H9 (cell line): ENCODE measurements around the gene TENM3. TPM values are rescaled to one million over a fixed set of nuclear protein-coding genes. Genes with fewer than 3 reads are reported as not detected.

Source experiments
- DNase-seq: peaks from one replicate; pipeline ENCODE4 v3.0.0-alpha.2; 2017
- H2AFZ ChIP-seq: one replicate; pipeline ENCODE4 v1.6.1; 2013; ENCODE audit warnings: mild to moderate bottlenecking, low read length, control low read depth, moderate library complexity
- H2AK5ac ChIP-seq: 2 replicates; pipeline ENCODE4 v1.6.1; 2013; ENCODE audit warnings: low read length, control low read depth, mixed read lengths; ENCODE audit not compliant: insufficient read length
- H2BK120ac ChIP-seq: one replicate; pipeline ENCODE4 v1.6.1; 2013; ENCODE audit warnings: low read depth, mild to moderate bottlenecking, low read length, control low read depth, inconsistent platforms; ENCODE audit not compliant: poor library complexity, severe bottlenecking
- H2BK12ac ChIP-seq: 2 replicates; pipeline ENCODE4 v1.6.1; 2013; ENCODE audit warnings: low read length, control low read depth, mixed read lengths, low read depth; ENCODE audit not compliant: insufficient read length
- H2BK15ac ChIP-seq: 2 replicates; pipeline ENCODE4 v1.6.1; 2013; ENCODE audit warnings: low read depth, low read length, control low read depth
- H2BK20ac ChIP-seq: one replicate; pipeline ENCODE4 v1.6.1; 2013; ENCODE audit warnings: low read depth, mild to moderate bottlenecking, low read length, control low read depth, inconsistent platforms; ENCODE audit not compliant: poor library complexity, severe bottlenecking
- H2BK5ac ChIP-seq: 2 replicates; pipeline ENCODE4 v1.6.1; 2013; ENCODE audit warnings: low read length, control low read depth, mixed read lengths; ENCODE audit not compliant: insufficient read length
- H3K14ac ChIP-seq: 2 replicates; pipeline ENCODE4 v1.6.1; 2013; ENCODE audit warnings: low read length, control low read depth; ENCODE audit not compliant: insufficient read depth
- H3K18ac ChIP-seq: 2 replicates; pipeline ENCODE4 v1.6.1; 2013; ENCODE audit warnings: low read depth, mild to moderate bottlenecking, mixed read lengths, low read length, control low read depth; ENCODE audit not compliant: insufficient read length
- H3K23ac ChIP-seq: 2 replicates; pipeline ENCODE4 v1.6.1; 2013; ENCODE audit warnings: low read length, control low read depth, mixed read lengths, low read depth; ENCODE audit not compliant: insufficient read length
- H3K23me2 ChIP-seq: 2 replicates; pipeline ENCODE4 v1.6.1; 2013; ENCODE audit warnings: low read depth, mild to moderate bottlenecking, mixed read lengths, low read length, control low read depth; ENCODE audit not compliant: insufficient read length, poor library complexity, severe bottlenecking
- H3K27ac ChIP-seq: 2 replicates; pipeline ENCODE4 v1.5.1; 2013; ENCODE audit warnings: low read length, control low read depth, mixed read lengths, low read depth; ENCODE audit not compliant: insufficient read length
- H3K27me3 ChIP-seq: 2 replicates; pipeline ENCODE4 v1.6.1; 2013; ENCODE audit warnings: low read length, control low read depth, inconsistent platforms; ENCODE audit not compliant: insufficient read depth
- H3K4ac ChIP-seq: 2 replicates; pipeline ENCODE4 v1.6.1; 2013; ENCODE audit warnings: low read depth, mild to moderate bottlenecking, control low read depth, inconsistent platforms, low read length, moderate library complexity
- H3K4me1 ChIP-seq: 2 replicates; pipeline ENCODE4 v1.6.1; 2013; ENCODE audit warnings: low read length, control low read depth, inconsistent platforms; ENCODE audit not compliant: insufficient read depth
- H3K4me2 ChIP-seq: 2 replicates; pipeline ENCODE4 v1.6.1; 2013; ENCODE audit warnings: low read length, control low read depth, mixed read lengths; ENCODE audit not compliant: insufficient read length, insufficient read depth
- H3K56ac ChIP-seq: 2 replicates; pipeline ENCODE4 v1.6.1; 2013; ENCODE audit warnings: low read depth, mild to moderate bottlenecking, mixed read lengths, low read length, control low read depth; ENCODE audit not compliant: insufficient read length
- H3K79me1 ChIP-seq: 2 replicates; pipeline ENCODE4 v1.6.1; 2013; ENCODE audit warnings: low read depth, mild to moderate bottlenecking, moderate library complexity, low read length, control low read depth, inconsistent platforms; ENCODE audit not compliant: insufficient read depth, poor library complexity, severe bottlenecking
- H3K79me2 ChIP-seq: 2 replicates; pipeline ENCODE4 v1.6.1; 2013; ENCODE audit warnings: low read length, control low read depth, inconsistent platforms; ENCODE audit not compliant: insufficient read depth
- H3K9ac ChIP-seq: 2 replicates; pipeline ENCODE4 v1.6.1; 2013; ENCODE audit warnings: low read length, control low read depth, mixed read lengths; ENCODE audit not compliant: insufficient read length; ENCODE audit errors: extremely low read depth
- H3K9me3 ChIP-seq: one replicate; pipeline ENCODE4 v1.6.1; 2013; ENCODE audit warnings: low read depth, low read length, inconsistent platforms; ENCODE audit not compliant: control insufficient read depth
- H3T11ph ChIP-seq: one replicate; pipeline ENCODE4 v1.6.1; 2013; ENCODE audit warnings: mild to moderate bottlenecking, low read length, control low read depth, inconsistent platforms
- H4K20me1 ChIP-seq: one replicate; pipeline ENCODE4 v1.6.1; 2013; ENCODE audit not compliant: control insufficient read depth, insufficient read length, insufficient read depth
- H4K5ac ChIP-seq: 2 replicates; pipeline ENCODE4 v1.6.1; 2013; ENCODE audit warnings: low read depth, mild to moderate bottlenecking, mixed read lengths, low read length, control low read depth; ENCODE audit not compliant: insufficient read length
- H4K8ac ChIP-seq: replicated peaks from 2 replicates; pipeline ENCODE4 v1.6.1; 2013; ENCODE audit warnings: low read length, control low read depth, mixed read lengths, low read depth; ENCODE audit not compliant: insufficient read length
- H4K91ac ChIP-seq: 2 replicates; pipeline ENCODE4 v1.6.1; 2013; ENCODE audit warnings: low read depth, mild to moderate bottlenecking, moderate library complexity, mixed read lengths, low read length, control low read depth; ENCODE audit not compliant: insufficient read length
- H3K27ac Mint-ChIP-seq, 3 experiments: 2 replicates in 2 of 3; 3 replicates in 1 of 3; pipeline ENCODE4 v1.8.0; 2020 to 2021; ENCODE audit warnings: mixed read lengths in 3 of 3, mild to moderate bottlenecking in 1 of 3, moderate library complexity in 1 of 3
- H3K27me3 Mint-ChIP-seq: 2 replicates; pipeline ENCODE4 v1.8.0; 2021; ENCODE audit warnings: low read depth, mild to moderate bottlenecking, moderate library complexity, mixed read lengths
- H3K36me3 Mint-ChIP-seq, 3 experiments: 2 replicates in 2 of 3; 3 replicates in 1 of 3; pipeline ENCODE4 v1.8.0; 2020 to 2021; ENCODE audit warnings: low read depth in 3 of 3, mixed read lengths in 3 of 3; ENCODE audit not compliant: insufficient read depth in 1 of 3
- H3K4me1 Mint-ChIP-seq, 2 experiments: 2 replicates each; pipeline ENCODE4 v1.8.0; 2020; ENCODE audit warnings: mixed read lengths in 2 of 2
- H3K4me3 Mint-ChIP-seq, 2 experiments: 2 replicates in 1 of 2; 3 replicates in 1 of 2; pipeline ENCODE4 v1.8.0; 2020 to 2021; ENCODE audit warnings: mild to moderate bottlenecking in 2 of 2, mixed read lengths in 2 of 2, moderate library complexity in 1 of 2
- H3K9me3 Mint-ChIP-seq, 2 experiments: 2 replicates in 1 of 2; 3 replicates in 1 of 2; pipeline ENCODE4 v1.8.0; 2020; ENCODE audit warnings: mild to moderate bottlenecking in 2 of 2, mixed read lengths in 2 of 2, moderate library complexity in 1 of 2
- WGBS: extraction: QIAGEN DNeasy Blood & Tissue Kit; methylation state at CpG from one replicate; pipeline ENCODE4 v1.1.7; 2013; ENCODE audit warnings: missing lambda C conversion rate, low lambda C conversion rate, mixed read lengths; ENCODE audit not compliant: insufficient read length; ENCODE audit errors: extremely low coverage; 5-methylcytosine and 5-hydroxymethylcytosine counted together
- total RNA-seq: library from RNA; stranded (reverse); gene quantifications from 2 replicates; pipeline ENCODE4 v1.2.1, GENCODE V29; 2021
- TF ChIP-seq, protein P1 (sequence below): fragments of 200-600 bp; sonication (generic); conservative IDR thresholded peaks from 3 replicates; pipeline ENCODE4 v1.8.0; 2021; ENCODE audit warnings: antibody characterized with exemption, mild to moderate bottlenecking

Gene TENM3
- total RNA-seq, 1 experiment from 2014 or later = 49.6 TPM

DNA sequence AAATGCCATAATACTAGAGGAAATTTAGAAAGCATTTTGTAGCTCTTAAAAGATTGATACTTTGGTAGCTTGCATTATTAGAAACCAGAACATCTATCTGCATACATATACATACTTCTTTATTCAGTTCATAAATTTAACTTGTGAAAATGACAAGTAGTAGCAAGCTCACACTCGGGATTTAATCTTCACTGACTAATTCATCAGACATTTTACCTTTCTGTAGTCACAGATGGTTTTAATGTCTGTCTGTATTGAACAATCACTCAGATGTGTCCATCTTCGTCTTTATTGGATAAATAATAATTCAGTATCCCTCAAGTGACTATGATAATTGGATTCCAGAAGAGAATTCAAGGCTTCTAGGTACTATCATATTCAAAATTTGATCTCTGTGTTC lies 232.3 kb downstream of the TENM3 start:
- Histone ChIP-seq H3K27ac (no peak overlapping the region), H2AK5ac (no peak overlapping the region), H3T11ph (no peak overlapping the region), H3K9ac (no peak overlapping the region), H4K20me1 (no peaks in the 10 kb centered on the region), H3K4ac (no peak overlapping the region), H2AFZ (no peak overlapping the region), H4K91ac (no peak overlapping the region), H3K4me2 (no peak overlapping the region), H2BK120ac (no peak overlapping the region), H3K23ac (no peak overlapping the region), H2BK12ac (no peak overlapping the region), H3K18ac (no peak overlapping the region), H4K8ac (no peak overlapping the region), H2BK5ac (no peak overlapping the region), H2BK15ac (no peak overlapping the region), H3K79me1 (no peaks in the 10 kb centered on the region), H3K9me3 (no peaks in the 10 kb centered on the region), H3K4me1 (no peaks in the 10 kb centered on the region), H3K56ac (no peak overlapping the region), H3K23me2 (no peaks in the 10 kb centered on the region), H4K5ac (no peak overlapping the region), H2BK20ac (no peak overlapping the region), H3K14ac (no peak overlapping the region), H3K27me3 (no peaks in the 10 kb centered on the region), H3K79me2 (peaks cover 4% of the 10 kb centered on the region; the same call in 1 of the 2 replicates)
- WGBS = no CpG with 5 or more reads among the region's 2 CpGs
- Mint-ChIP-seq H3K27me3 (no peaks in the 10 kb centered on the region), H3K9me3 (peaks cover 8 to 9% of the 10 kb centered on the region in 2 experiments), H3K4me1 (peaks cover 6 to 8% of the 10 kb centered on the region in 2 experiments), H3K36me3 (peaks cover 4 to 11% (median 10%) of the 10 kb centered on the region in 3 experiments), H3K27ac (0 out of 7 replicates have a peak overlapping the region, but pooled peaks of 1 of the 3 experiments have one; percentile 14), H3K4me3 (no peak overlapping the region)
- TF ChIP-seq, protein P1, sequence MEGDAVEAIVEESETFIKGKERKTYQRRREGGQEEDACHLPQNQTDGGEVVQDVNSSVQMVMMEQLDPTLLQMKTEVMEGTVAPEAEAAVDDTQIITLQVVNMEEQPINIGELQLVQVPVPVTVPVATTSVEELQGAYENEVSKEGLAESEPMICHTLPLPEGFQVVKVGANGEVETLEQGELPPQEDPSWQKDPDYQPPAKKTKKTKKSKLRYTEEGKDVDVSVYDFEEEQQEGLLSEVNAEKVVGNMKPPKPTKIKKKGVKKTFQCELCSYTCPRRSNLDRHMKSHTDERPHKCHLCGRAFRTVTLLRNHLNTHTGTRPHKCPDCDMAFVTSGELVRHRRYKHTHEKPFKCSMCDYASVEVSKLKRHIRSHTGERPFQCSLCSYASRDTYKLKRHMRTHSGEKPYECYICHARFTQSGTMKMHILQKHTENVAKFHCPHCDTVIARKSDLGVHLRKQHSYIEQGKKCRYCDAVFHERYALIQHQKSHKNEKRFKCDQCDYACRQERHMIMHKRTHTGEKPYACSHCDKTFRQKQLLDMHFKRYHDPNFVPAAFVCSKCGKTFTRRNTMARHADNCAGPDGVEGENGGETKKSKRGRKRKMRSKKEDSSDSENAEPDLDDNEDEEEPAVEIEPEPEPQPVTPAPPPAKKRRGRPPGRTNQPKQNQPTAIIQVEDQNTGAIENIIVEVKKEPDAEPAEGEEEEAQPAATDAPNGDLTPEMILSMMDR = no peak
- no peak for DNase-seq
